WTC11 (cell line): ENCODE measurements around the gene NACC2. TPM values are rescaled to one million over a fixed set of nuclear protein-coding genes. Genes with fewer than 3 reads are reported as not detected.
"Not testable (repeated sequence)": the region's sequence is repeated elsewhere in the genome, so short reads cannot be mapped to it uniquely, and the experiment has no call there.

ENCODE experiments used
- ATAC-seq: fragments of 200-7000 bp; cut with Tn5 transposase; 2 replicates; pipeline ENCODE4 v1.10.0; 2021; ENCODE audit warnings: mild to moderate bottlenecking, moderate library complexity
- CTCF ChIA-PET: fragments of 300-600 bp; sonication (Branson Sonifier 250); formaldehyde crosslinking; loops from one replicate; lab custom pipeline; 2021; ENCODE audit warnings: antibody characterized with exemption; lab: Charles Lee
- POLR2A ChIA-PET: fragments of 350-600 bp; sonication (Branson Sonifier 250); formaldehyde crosslinking; loops from one replicate; lab custom pipeline; 2021; ENCODE audit warnings: antibody characterized with exemption; lab: Charles Lee
- DNase-seq: peaks from one replicate; pipeline ENCODE4 v3.0.0; 2021; ENCODE audit warnings: low spot score
- H3K27ac Mint-ChIP-seq: 2 replicates; pipeline ENCODE4 v1.8.0; 2021; ENCODE audit warnings: mixed read lengths
- H3K27me3 Mint-ChIP-seq: 2 replicates; pipeline ENCODE4 v1.8.0; 2021; ENCODE audit warnings: low read depth, mild to moderate bottlenecking, moderate library complexity, mixed read lengths
- H3K36me3 Mint-ChIP-seq: 2 replicates; pipeline ENCODE4 v1.8.0; 2021; ENCODE audit warnings: mixed read lengths
- H3K4me1 Mint-ChIP-seq: 2 replicates; pipeline ENCODE4 v1.8.0; 2022; ENCODE audit warnings: mixed read lengths
- H3K4me3 Mint-ChIP-seq: 2 replicates; pipeline ENCODE4 v1.8.0; 2021; ENCODE audit warnings: mild to moderate bottlenecking, moderate library complexity, mixed read lengths
- H3K9me3 Mint-ChIP-seq: 2 replicates; pipeline ENCODE4 v1.8.0; 2021; ENCODE audit warnings: mixed read lengths
- ATF6 ChIP-seq: sonication (generic); formaldehyde crosslinking; IDR thresholded peaks from 2 replicates; pipeline ENCODE4 v1.8.1; 2023; ENCODE audit warnings: mild to moderate bottlenecking, missing genetic modification reagents
- CTCF ChIP-seq: fragments of 200-600 bp; IDR thresholded peaks from 2 replicates; pipeline ENCODE4 v1.8.0; 2022; ENCODE audit warnings: antibody characterized with exemption
- ESRRA ChIP-seq: sonication (generic); formaldehyde crosslinking; IDR thresholded peaks from 2 replicates; pipeline ENCODE4 v1.8.1; 2022; ENCODE audit warnings: mild to moderate bottlenecking, missing genetic modification reagents, borderline replicate concordance
- FOXP1 ChIP-seq: sonication (generic); formaldehyde crosslinking; IDR thresholded peaks from 2 replicates; pipeline ENCODE4 v1.8.0; 2022; ENCODE audit warnings: missing genetic modification reagents, mild to moderate bottlenecking, moderate library complexity, borderline replicate concordance
- GABPB1 ChIP-seq: sonication (generic); formaldehyde crosslinking; IDR thresholded peaks from 2 replicates; pipeline ENCODE4 v1.8.1; 2023; ENCODE audit warnings: mild to moderate bottlenecking, missing genetic modification reagents
- GRHL2 ChIP-seq: fragments of 250-450 bp; sonication (Bioruptor Pico); IDR thresholded peaks from 2 replicates; pipeline ENCODE4 v1.8.0; 2022; ENCODE audit warnings: mild to moderate bottlenecking, moderate library complexity; ENCODE audit not compliant: insufficient replicate concordance, severe bottlenecking
- HMGA2 ChIP-seq: fragments of 250-450 bp; sonication (Bioruptor Pico); IDR thresholded peaks from 2 replicates; pipeline ENCODE4 v1.4.0; 2021; ENCODE audit warnings: mild to moderate bottlenecking, moderate library complexity
- IRF1 ChIP-seq: sonication (generic); formaldehyde crosslinking; IDR thresholded peaks from 2 replicates; pipeline ENCODE4 v1.8.0; 2023; ENCODE audit warnings: missing genetic modification reagents
- JAZF1 ChIP-seq: fragments of 250-450 bp; sonication (Bioruptor Pico); IDR thresholded peaks from 2 replicates; pipeline ENCODE4 v1.9.0; 2021; ENCODE audit warnings: moderate library complexity, mild to moderate bottlenecking, inconsistent platforms
- NFATC4 ChIP-seq: fragments of 250-450 bp; sonication (Bioruptor Pico); IDR thresholded peaks from 2 replicates; pipeline ENCODE4 v1.9.0; 2021; ENCODE audit warnings: mild to moderate bottlenecking
- RELA ChIP-seq: sonication (generic); formaldehyde crosslinking; IDR thresholded peaks from 2 replicates; pipeline ENCODE4 v1.8.1; 2022; ENCODE audit warnings: missing genetic modification reagents, mild to moderate bottlenecking, borderline replicate concordance
- SMAD3 ChIP-seq: sonication (generic); formaldehyde crosslinking; IDR thresholded peaks from 2 replicates; pipeline ENCODE4 v1.8.0; 2022; ENCODE audit warnings: missing genetic modification reagents, mild to moderate bottlenecking, borderline replicate concordance
- SP1 ChIP-seq: sonication (generic); formaldehyde crosslinking; conservative IDR thresholded peaks from 2 replicates; pipeline ENCODE4 v1.8.1; 2022; ENCODE audit warnings: missing genetic modification reagents
- TEAD4 ChIP-seq: sonication (generic); formaldehyde crosslinking; IDR thresholded peaks from 2 replicates; pipeline ENCODE4 v1.8.0; 2022; ENCODE audit warnings: mild to moderate bottlenecking, missing genetic modification reagents
- ZBTB21 ChIP-seq: sonication (generic); formaldehyde crosslinking; IDR thresholded peaks from 2 replicates; pipeline ENCODE4 v1.8.1; 2023; ENCODE audit warnings: mild to moderate bottlenecking, missing genetic modification reagents, borderline replicate concordance
- ZMAT4 ChIP-seq: fragments of 250-450 bp; sonication (Bioruptor Pico); IDR thresholded peaks from 2 replicates; pipeline ENCODE4 v1.9.0; 2021; ENCODE audit warnings: mild to moderate bottlenecking
- ZNF219 ChIP-seq: sonication (generic); formaldehyde crosslinking; IDR thresholded peaks from 2 replicates; pipeline ENCODE4 v1.8.0; 2023; ENCODE audit warnings: missing genetic modification reagents, mild to moderate bottlenecking, borderline replicate concordance
- ZNF317 ChIP-seq: sonication (generic); formaldehyde crosslinking; IDR thresholded peaks from 2 replicates; pipeline ENCODE4 v1.8.1; 2023; ENCODE audit warnings: low read depth, mild to moderate bottlenecking, moderate library complexity, missing genetic modification reagents, borderline replicate concordance
- ZNF423 ChIP-seq: fragments of 250-450 bp; sonication (Bioruptor Pico); IDR thresholded peaks from 2 replicates; pipeline ENCODE4 v2.1.2; 2022; ENCODE audit warnings: mild to moderate bottlenecking, moderate library complexity
- total RNA-seq: library from RNA; stranded (reverse); gene quantifications from 3 replicates; pipeline ENCODE4 v1.2.3, GENCODE V29; 2021

NACC2 gene
- total RNA-seq, 1 experiment from 2014 or later, result 17.1 TPM

- no peaks in the 10 kb centered on the region for H3K36me3 Mint-ChIP-seq
- ATAC-seq (no peak), DNase-seq (no peak)
- no peak for TF ChIP-seq ZBTB21
- no peaks in the 10 kb centered on the region for H3K27me3 Mint-ChIP-seq
- ChIA-PET POLR2A (interaction anchor here (1.3 kb wide), 1 partner anchor 89 kb away, joined by 3 read pairs; no protein-coding TSS in a partner anchor), CTCF (interaction anchor here (1.1 to 3.6 kb wide), 22 partner anchors 8 to 279 kb away, joined by 3 to 30 read pairs (median 7); partner anchors contain the start of gene NACC2)
- peak overlapping the region; percentile 46; the same call in 1 of the 2 replicates for H3K27ac Mint-ChIP-seq
- peaks cover 15% of the 10 kb centered on the region for H3K4me1 Mint-ChIP-seq
- no peaks in the 10 kb centered on the region for H3K9me3 Mint-ChIP-seq
- no peak overlapping the region for H3K4me3 Mint-ChIP-seq
These were observed 126.5 kb downstream of the NACC2 start for GRCh38 chr9:135968601-135969000.

GRCh38 chr9:135968083-135968476 lies 127.0 kb downstream of the NACC2 start:
- ChIA-PET CTCF (interaction anchor here (0.6 to 3.6 kb wide), 33 partner anchors 8 to 732 kb away, joined by 3 to 30 read pairs (median 5); partner anchors contain the start of genes CAMSAP1 and NACC2), POLR2A (interaction anchor here (1.3 kb wide), 1 partner anchor 90 kb away, joined by 3 read pairs; no protein-coding TSS in a partner anchor)
- DNase-seq, result no peak
- TF ChIP-seq GRHL2 (CRISPR knock-in tag), result no peak
- TF ChIP-seq CTCF, result no peak
- no peak for TF ChIP-seq ZNF219 (CRISPR knock-in tag)
- TF ChIP-seq ATF6 (CRISPR knock-in tag), result no peak
- TF ChIP-seq TEAD4 (CRISPR knock-in tag), result no peak
- no peak for TF ChIP-seq SMAD3
- TF ChIP-seq ZNF317, result no peak
- TF ChIP-seq ZMAT4 (CRISPR knock-in tag), result no peak
- TF ChIP-seq NFATC4 (CRISPR knock-in tag), result no peak
- TF ChIP-seq JAZF1 (CRISPR knock-in tag), result no peak
- H3K36me3 Mint-ChIP-seq, result no peaks in the 10 kb centered on the region
- H3K27me3 Mint-ChIP-seq, result no peaks in the 10 kb centered on the region
- peaks cover 15% of the 10 kb centered on the region for H3K4me1 Mint-ChIP-seq
- H3K27ac Mint-ChIP-seq, result 0 out of 2 replicates have a peak overlapping the region, but pooled peaks have one; percentile 37
- H3K9me3 Mint-ChIP-seq, result no peaks in the 10 kb centered on the region
- ATAC-seq, result no peak
- H3K4me3 Mint-ChIP-seq, result no peak overlapping the region

- not testable (repeated sequence) for H3K36me3 Mint-ChIP-seq, H3K27me3 Mint-ChIP-seq, ATAC-seq, DNase-seq, H3K27ac Mint-ChIP-seq, H3K4me3 Mint-ChIP-seq, H3K9me3 Mint-ChIP-seq
- peak; percentile 15; the same call in 1 of the 2 replicates for TF ChIP-seq FOXP1 (CRISPR knock-in tag)
- peaks cover 19% of the 10 kb centered on the region for H3K4me1 Mint-ChIP-seq
- POLR2A ChIA-PET, result interaction anchor here (1.0 kb wide), 1 partner anchor 22 kb away, joined by 3 read pairs; no protein-coding TSS in a partner anchor
- CTCF ChIA-PET, result interaction anchor here (0.5 to 3.6 kb wide), 34 partner anchors 10 to 1456 kb away, joined by 3 to 30 read pairs (median 4); partner anchors contain the start of genes CAMSAP1, EXD3, NACC2 and NOXA1
These were observed 128.2 kb downstream of the NACC2 start for GRCh38 chr9:135966916-135967260.

- H3K9me3 Mint-ChIP-seq, result no peaks in the 10 kb centered on the region
- no peaks in the 10 kb centered on the region for H3K27me3 Mint-ChIP-seq
- H3K4me3 Mint-ChIP-seq, result no peak overlapping the region
- ChIA-PET CTCF (interaction anchor here (3.5 kb wide), 1 partner anchor 173 kb away, joined by 28 read pairs; no protein-coding TSS in a partner anchor), POLR2A (no interaction called here)
- no peak for ATAC-seq
- DNase-seq, result no peak
- peaks cover 25% of the 10 kb centered on the region for H3K4me1 Mint-ChIP-seq
- H3K36me3 Mint-ChIP-seq, result no peaks in the 10 kb centered on the region
- no peak overlapping the region for H3K27ac Mint-ChIP-seq
- TF ChIP-seq TEAD4 (CRISPR knock-in tag) (no peak), ZMAT4 (CRISPR knock-in tag) (no peak), RELA (no peak), IRF1 (no peak), HMGA2 (CRISPR knock-in tag) (no peak), SP1 (no peak), CTCF (no peak), GRHL2 (CRISPR knock-in tag) (no peak), ZNF317 (no peak), GABPB1 (no peak), ESRRA (CRISPR knock-in tag) (no peak), ZNF423 (CRISPR knock-in tag) (no peak)
These were observed 129.8 kb downstream of the NACC2 start for GRCh38 chr9:135965124-135965756.
